Endothelial cell (in vitro differentiated cells): ENCODE measurements around the gene PFDN1. TPM values are rescaled to one million over a fixed set of nuclear protein-coding genes. Genes with fewer than 3 reads are reported as not detected.

Experiments used
- DNase-seq: peaks from one replicate; pipeline ENCODE4 v3.0.0; 2021; ENCODE audit warnings: low spot score
- H3K27ac Mint-ChIP-seq: one replicate; pipeline ENCODE4 v1.8.0; 2021; ENCODE audit warnings: mixed read lengths, inconsistent platforms; ENCODE audit not compliant: unreplicated experiment
- H3K27me3 Mint-ChIP-seq: one replicate; pipeline ENCODE4 v1.8.0; 2021; ENCODE audit warnings: mild to moderate bottlenecking, moderate library complexity, mixed read lengths, inconsistent platforms; ENCODE audit not compliant: unreplicated experiment
- H3K36me3 Mint-ChIP-seq: one replicate; pipeline ENCODE4 v1.8.0; 2021; ENCODE audit warnings: mild to moderate bottlenecking, low read depth, mixed read lengths, inconsistent platforms; ENCODE audit not compliant: unreplicated experiment
- H3K4me1 Mint-ChIP-seq: one replicate; pipeline ENCODE4 v1.8.0; 2021; ENCODE audit warnings: mild to moderate bottlenecking, mixed read lengths, inconsistent platforms; ENCODE audit not compliant: unreplicated experiment
- H3K4me3 Mint-ChIP-seq: one replicate; pipeline ENCODE4 v1.8.0; 2021; ENCODE audit warnings: mild to moderate bottlenecking, mixed read lengths, inconsistent platforms; ENCODE audit not compliant: unreplicated experiment
- H3K9me3 Mint-ChIP-seq: one replicate; pipeline ENCODE4 v1.8.0; 2021; ENCODE audit warnings: mixed read lengths, inconsistent platforms; ENCODE audit not compliant: unreplicated experiment
- CTCF ChIP-seq: fragments of 200-600 bp; sonication (generic); IDR thresholded peaks from one replicate; pipeline ENCODE4 v1.5.0; 2021; ENCODE audit warnings: antibody characterized with exemption; ENCODE audit not compliant: unreplicated experiment
- total RNA-seq: library from RNA; stranded (reverse); fragmentation: NEBNext Ultra II Directional; extraction: Animal tissue kit (Norgen Biotek cat#: 25700); gene quantifications from one replicate; pipeline ENCODE4 v1.2.1, GENCODE V29; 2021; ENCODE audit not compliant: unreplicated experiment

Gene PFDN1
- total RNA-seq, 1 donor from 2014 or later, result 86.2 TPM

GRCh38 chr5:140235791-140236551, 66.9 kb downstream of the PFDN1 start:
- Mint-ChIP-seq H3K27ac (no peak overlapping the region), H3K9me3 (no peaks in the 10 kb centered on the region), H3K36me3 (no peaks in the 10 kb centered on the region), H3K27me3 (peaks cover 2% of the 10 kb centered on the region), H3K4me3 (no peak overlapping the region), H3K4me1 (no peaks in the 10 kb centered on the region)
- no peak for TF ChIP-seq CTCF
- no peak for DNase-seq

GRCh38 chr5:140234377-140234989, 68.4 kb downstream of the PFDN1 start:
- no peaks in the 10 kb centered on the region for H3K27me3 Mint-ChIP-seq
- no peaks in the 10 kb centered on the region for H3K36me3 Mint-ChIP-seq
- DNase-seq, result no peak
- H3K9me3 Mint-ChIP-seq, result no peaks in the 10 kb centered on the region
- TF ChIP-seq CTCF, result no peak
- H3K4me3 Mint-ChIP-seq, result no peak overlapping the region
- H3K27ac Mint-ChIP-seq, result no peak overlapping the region
- no peaks in the 10 kb centered on the region for H3K4me1 Mint-ChIP-seq

GRCh38 chr5:140232731-140233130, 70.2 kb downstream of the PFDN1 start:
- Mint-ChIP-seq H3K4me1 (no peaks in the 10 kb centered on the region), H3K27me3 (no peaks in the 10 kb centered on the region), H3K9me3 (no peaks in the 10 kb centered on the region), H3K36me3 (no peaks in the 10 kb centered on the region), H3K27ac (no peak overlapping the region), H3K4me3 (no peak overlapping the region)
- DNase-seq, result no peak
- TF ChIP-seq CTCF, result no peak

- peaks cover 4% of the 10 kb centered on the region for H3K27me3 Mint-ChIP-seq
- no peaks in the 10 kb centered on the region for H3K9me3 Mint-ChIP-seq
- H3K27ac Mint-ChIP-seq, result no peak overlapping the region
- no peak for TF ChIP-seq CTCF
- H3K36me3 Mint-ChIP-seq, result peaks cover 3% of the 10 kb centered on the region
- H3K4me1 Mint-ChIP-seq, result peaks cover 3% of the 10 kb centered on the region
- H3K4me3 Mint-ChIP-seq, result no peak overlapping the region
- DNase-seq, result no peak
Measured at GRCh38 chr5:140230373-140230772, 72.5 kb downstream of the PFDN1 start.

GRCh38 chr5:140228364-140228837, 74.5 kb downstream of the PFDN1 start:
- Mint-ChIP-seq H3K27ac (no peak overlapping the region), H3K4me1 (peaks cover 3% of the 10 kb centered on the region), H3K9me3 (no peaks in the 10 kb centered on the region), H3K27me3 (peaks cover 8% of the 10 kb centered on the region), H3K4me3 (no peak overlapping the region), H3K36me3 (peaks cover 6% of the 10 kb centered on the region)
- TF ChIP-seq CTCF, result no peak
- no peak for DNase-seq
